AG04449 (cell line): ENCODE results near the gene NOL7.
A peak's percentile ranks its signal among the peaks of the same experiment; 100 is the strongest.

ENCODE experiments used
- CTCF ChIA-PET: fragments of 350-600 bp; formaldehyde crosslinking; extraction: SDS; loops from one replicate; lab custom pipeline; 2021; ENCODE audit warnings: antibody characterized with exemption; lab: Yijun Ruan, JAX
- POLR2A ChIA-PET: fragments of 400-600, 350-600 bp; formaldehyde crosslinking; extraction: SDS; loops from one replicate; lab custom pipeline; 2020; ENCODE audit warnings: antibody characterized with exemption, inconsistent platforms; lab: Yijun Ruan, JAX
- DNase-seq: peaks from one replicate; pipeline ENCODE4 v3.0.0-alpha.2; 2010; ENCODE audit warnings: low read depth, low spot score
- H3K4me3 ChIP-seq: 2 replicates; pipeline ENCODE4 v1.5.1; 2011; ENCODE audit warnings: low read depth, mild to moderate bottlenecking, control low read depth, low read length
- CTCF ChIP-seq: IDR thresholded peaks from one replicate; pipeline ENCODE4 v1.5.1; 2011; ENCODE audit warnings: mild to moderate bottlenecking, moderate library complexity, low read length, control low read depth, inconsistent platforms; ENCODE audit not compliant: insufficient read depth; ENCODE audit errors: missing control alignments

NOL7 gene

GRCh38 chr6:13614926-13615791 lies at the start of gene NOL7:
NOL7 (plus strand) TSS chr6:13615335; CDS start chr6:13615359, 24 bp downstream.
- H3K4me3 ChIP-seq = peak within 1 kb of the TSS; percentile 93
- TF ChIP-seq CTCF = peak; percentile 96
- ChIA-PET POLR2A (interaction anchor here (0.7 to 2.9 kb wide), 15 partner anchors 9 to 293 kb away, joined by 3 to 16 read pairs (median 4); partner anchors contain the start of genes RANBP9, SIRT5 and TBC1D7), CTCF (interaction anchor here (0.6 to 5.8 kb wide), 38 partner anchors 9 to 452 kb away, joined by 3 to 78 read pairs (median 3); partner anchors contain the start of genes MCUR1, SIRT5 and TBC1D7)
- peak; percentile 91 for DNase-seq

DNA sequence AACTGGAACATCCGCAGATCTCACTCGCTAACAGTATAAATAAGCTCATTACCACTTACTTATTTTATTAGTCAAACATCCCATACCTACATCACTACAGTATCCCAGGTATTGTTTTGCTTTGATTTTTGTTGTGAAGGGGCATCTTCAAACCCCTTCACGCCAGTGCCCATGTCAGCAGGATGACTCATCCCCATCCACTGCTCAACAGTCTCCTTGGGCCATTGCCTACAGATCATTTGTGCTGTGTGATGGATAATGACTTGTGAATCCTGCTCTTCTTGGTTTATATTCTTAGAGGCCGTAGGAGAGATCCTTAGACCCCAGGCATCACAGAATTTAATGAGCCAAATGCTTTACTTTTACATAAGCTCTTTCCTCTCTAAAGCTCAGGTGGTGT lies 49.2 kb upstream of the NOL7 start:
- CTCF ChIA-PET = interaction anchor here (1.5 kb wide), 1 partner anchor 9 kb away, joined by 3 read pairs; the partner anchor contains the start of gene SIRT5
- H3K4me3 ChIP-seq = no peak overlapping the region
- TF ChIP-seq CTCF = no peak
- POLR2A ChIA-PET = no interaction called here
- no peak for DNase-seq

- H3K4me3 ChIP-seq = no peak overlapping the region
- CTCF ChIA-PET = interaction anchor here (1.5 kb wide), 1 partner anchor 8 kb away, joined by 3 read pairs; the partner anchor contains the start of gene SIRT5
- TF ChIP-seq CTCF = no peak
- POLR2A ChIA-PET = no interaction called here
- DNase-seq = no peak
Measured at GRCh38 chr6:13566500-13566899, 48.6 kb upstream of the NOL7 start.

- ChIA-PET CTCF (interaction anchor here (0.7 to 1.1 kb wide), 2 partner anchors 37 to 148 kb away, joined by 3 read pairs; no protein-coding TSS in a partner anchor), POLR2A (no interaction called here)
Measured at GRCh38 chr6:13568970-13569369, 46.2 kb upstream of the NOL7 start.

GRCh38 chr6:13572240-13572639 lies 42.9 kb upstream of the NOL7 start:
- no peak for TF ChIP-seq CTCF
- POLR2A ChIA-PET = no interaction called here
- CTCF ChIA-PET = interaction anchor here (1.2 to 5.2 kb wide), 5 partner anchors 11 to 240 kb away, joined by 3 to 65 read pairs (median 6); no protein-coding TSS in a partner anchor
- H3K4me3 ChIP-seq = no peak overlapping the region
- DNase-seq = no peak

More at GRCh38 chr6:13568970-13569369, 46.2 kb upstream of the NOL7 start:
- H3K4me3 ChIP-seq = no peak overlapping the region
- TF ChIP-seq CTCF = no peak
- no peak for DNase-seq

- CTCF ChIA-PET = interaction anchor here (0.8 to 5.2 kb wide), 8 partner anchors 12 to 494 kb away, joined by 3 to 65 read pairs (median 6); no protein-coding TSS in a partner anchor
Measured at GRCh38 chr6:13572951-13573654, 42.0 kb upstream of the NOL7 start.

More at GRCh38 chr6:13572951-13573654, 42.0 kb upstream of the NOL7 start:
- no peak for TF ChIP-seq CTCF
- H3K4me3 ChIP-seq = peak overlapping the region; percentile 80
- no peak for DNase-seq
- POLR2A ChIA-PET = interaction anchor here (0.6 kb wide), 1 partner anchor 10 kb away, joined by 3 read pairs; no protein-coding TSS in a partner anchor
